DMS79 (cell line): ENCODE results near the gene IFNAR1.
A peak's percentile ranks its signal among the peaks of the same experiment; 100 is the strongest.
"Not testable (repeated sequence)": the region's sequence is repeated elsewhere in the genome, so short reads cannot be mapped to it uniquely, and the experiment has no call there.

Source experiments
- DNase-seq: peaks from one replicate; lab custom pipeline; 2025; lab: John Stamatoyannopoulos, UW

The IFNAR1 gene

DNA sequence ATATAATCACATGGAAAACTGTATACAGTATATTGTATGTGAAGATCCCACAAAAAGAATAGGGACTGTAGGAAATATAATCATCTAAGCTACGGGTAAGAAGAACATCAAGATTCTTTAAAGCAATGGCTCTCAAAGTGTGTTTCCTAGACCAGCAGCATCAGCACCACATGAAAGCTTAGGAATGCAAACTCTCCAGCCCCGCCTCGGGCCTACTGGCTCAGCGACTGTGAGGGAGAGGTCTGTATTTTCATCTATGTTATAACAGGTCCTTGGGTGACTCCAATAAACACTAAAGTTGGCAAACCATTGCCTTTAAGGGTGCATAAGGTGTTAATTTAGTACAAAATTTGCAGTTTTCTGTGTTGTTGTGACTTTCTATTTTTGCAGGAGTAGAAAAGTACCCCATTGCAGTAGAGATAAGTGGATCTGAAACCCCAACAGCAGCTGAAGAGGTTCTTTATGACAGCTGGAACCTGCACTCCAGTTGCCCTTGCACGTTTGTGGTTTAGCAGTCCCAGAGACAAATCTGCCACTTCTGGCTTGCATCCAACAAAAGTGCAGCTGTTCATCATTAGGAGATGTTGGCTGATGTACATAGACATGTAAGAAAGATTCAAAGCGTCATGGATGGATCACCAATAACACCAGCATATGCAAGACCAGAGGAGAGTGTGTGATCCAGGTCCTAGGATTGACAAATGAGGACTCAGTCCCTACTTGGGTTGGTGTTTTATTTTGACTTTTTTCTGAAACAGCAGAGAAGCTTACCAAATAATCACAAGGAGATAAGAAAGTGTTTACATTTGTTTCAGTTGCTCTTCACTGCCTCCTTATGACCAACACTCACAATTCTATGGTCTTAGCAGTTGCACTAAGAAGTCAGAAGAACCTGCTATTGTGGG, 15.9 kb upstream of the IFNAR1 start:
- DNase-seq, result peak; percentile 92

GRCh38 chr21:33309778-33310177, 15.0 kb upstream of the IFNAR1 start:
- DNase-seq, result no peak

- DNase-seq, result no peak
Measured at GRCh38 chr21:33312121-33312520, 12.6 kb upstream of the IFNAR1 start.

- no peak for DNase-seq
Measured at GRCh38 chr21:33313183-33313582, 11.6 kb upstream of the IFNAR1 start.

DNA sequence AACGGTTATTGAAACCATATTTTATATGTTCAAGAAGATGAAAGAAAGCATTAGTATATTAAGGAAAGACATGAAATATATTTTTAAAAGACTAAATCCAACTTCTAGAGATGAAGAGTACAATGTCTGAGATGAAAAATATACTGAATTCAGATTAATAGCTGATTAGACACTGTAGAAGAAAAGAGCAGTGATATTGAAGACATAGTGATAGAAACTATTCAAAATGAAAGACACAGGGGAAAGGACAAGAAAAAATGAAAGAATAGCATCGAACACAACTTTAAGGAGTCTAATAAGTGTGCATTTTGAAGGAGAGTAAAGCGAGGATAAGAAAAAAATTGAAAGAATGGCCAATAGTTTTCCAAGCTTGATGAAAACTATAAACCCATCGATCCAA, 11.2 kb upstream of the IFNAR1 start:
- no peak for DNase-seq

- no peak for DNase-seq
Measured at GRCh38 chr21:33314111-33314510, 10.7 kb upstream of the IFNAR1 start.

DNA sequence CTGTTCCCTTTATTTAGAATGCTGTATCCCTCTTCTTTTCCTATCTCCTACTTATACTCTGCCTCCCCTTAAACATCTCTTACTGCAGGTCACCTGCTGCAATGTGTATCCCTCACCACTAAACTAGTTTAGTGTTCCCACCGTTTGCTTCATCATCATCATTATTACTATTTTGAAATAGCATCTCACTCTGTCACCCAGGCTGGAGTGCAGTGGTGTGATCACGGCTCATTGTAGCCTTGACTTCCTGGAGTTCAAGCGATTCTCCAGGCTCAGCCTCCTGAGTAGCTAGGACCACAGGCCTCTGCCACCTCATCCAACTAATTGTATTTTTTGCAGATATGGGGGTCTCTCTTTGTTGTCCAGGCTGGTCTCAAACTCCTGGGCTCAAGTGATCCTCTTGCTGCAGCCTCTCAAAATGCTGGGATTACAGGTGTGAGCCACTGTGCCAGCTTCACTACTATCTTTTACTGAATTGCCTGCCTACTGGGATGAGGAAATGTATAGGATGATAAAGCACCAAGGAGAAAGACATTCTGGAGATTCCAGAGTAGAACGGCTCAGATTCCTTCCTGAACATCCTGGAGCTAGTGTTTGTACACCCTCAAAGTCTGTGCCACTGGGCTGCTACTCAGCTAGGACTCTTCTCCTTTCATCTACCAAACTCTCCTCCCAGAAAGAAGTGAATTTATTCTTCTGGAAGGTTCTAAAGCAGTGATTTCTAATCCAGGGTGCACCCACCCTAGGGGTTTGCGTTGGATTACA, 8.6 kb upstream of the IFNAR1 start:
- no peak for DNase-seq

GRCh38 chr21:33317145-33317544, 7.6 kb upstream of the IFNAR1 start:
- DNase-seq, result no peak

DNA sequence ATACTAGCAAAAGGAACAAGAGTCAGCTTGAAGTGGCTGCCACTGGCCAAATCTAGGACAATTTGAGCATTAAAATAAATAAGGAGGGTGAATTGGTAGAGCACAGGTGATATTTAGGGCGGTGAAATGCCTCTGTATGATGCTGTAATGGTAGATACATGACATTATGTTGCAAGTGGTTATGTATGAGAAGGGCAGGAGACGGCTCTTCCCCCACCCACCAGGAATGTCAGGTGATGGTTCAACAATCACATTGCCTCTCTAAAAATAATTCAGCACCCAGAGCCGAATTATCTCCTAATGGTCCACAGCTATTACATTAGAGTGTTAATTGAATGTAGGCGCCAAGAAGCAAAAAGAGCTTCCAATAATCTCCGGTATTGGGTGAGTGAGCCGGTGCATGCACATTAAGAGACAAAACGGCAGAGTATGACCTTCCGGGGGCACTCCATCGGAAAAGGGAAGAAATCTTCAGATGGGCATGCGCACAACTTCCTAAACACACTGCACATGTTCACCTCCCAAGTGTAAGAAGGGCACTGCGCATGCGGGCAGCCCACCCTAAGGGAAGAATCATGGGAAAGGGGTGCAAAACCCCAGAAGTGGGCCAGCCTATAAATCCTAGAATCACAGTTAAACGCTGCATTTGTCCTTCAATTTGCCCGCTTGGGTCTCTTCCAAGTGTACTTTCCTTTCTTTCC, 6.8 kb upstream of the IFNAR1 start:
- DNase-seq, result no peak

DNA sequence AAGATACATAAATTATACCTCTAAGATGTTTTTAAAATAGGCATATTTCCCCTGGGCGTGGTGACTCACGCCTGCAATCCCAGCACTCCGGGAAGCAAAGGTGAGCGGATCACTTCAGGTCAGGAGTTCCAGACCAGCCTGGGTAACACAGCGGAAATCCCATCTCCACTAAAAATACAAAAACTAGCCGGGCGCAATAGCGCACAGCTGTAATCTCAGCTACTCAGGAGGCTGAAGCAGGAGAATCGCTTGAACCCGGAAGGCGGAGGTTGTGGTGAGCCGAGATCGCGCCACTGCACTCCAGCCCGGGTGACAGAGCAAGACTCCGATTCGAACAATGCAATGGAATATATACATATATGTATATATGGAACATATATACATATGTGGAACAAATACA, 3.8 kb upstream of the IFNAR1 start:
- DNase-seq, result not testable (repeated sequence)

- DNase-seq, result not testable (repeated sequence)
Measured at GRCh38 chr21:33323610-33324009, 1.2 kb upstream of the IFNAR1 start.

GRCh38 chr21:33325222-33326067, 675 bp downstream of the IFNAR1 start:
- DNase-seq, result peak; percentile 59

GRCh38 chr21:33327326-33327725, 2.6 kb downstream of the IFNAR1 start:
- no peak for DNase-seq

GRCh38 chr21:33327792-33328433, 3.1 kb downstream of the IFNAR1 start:
- DNase-seq, result no peak

DNA sequence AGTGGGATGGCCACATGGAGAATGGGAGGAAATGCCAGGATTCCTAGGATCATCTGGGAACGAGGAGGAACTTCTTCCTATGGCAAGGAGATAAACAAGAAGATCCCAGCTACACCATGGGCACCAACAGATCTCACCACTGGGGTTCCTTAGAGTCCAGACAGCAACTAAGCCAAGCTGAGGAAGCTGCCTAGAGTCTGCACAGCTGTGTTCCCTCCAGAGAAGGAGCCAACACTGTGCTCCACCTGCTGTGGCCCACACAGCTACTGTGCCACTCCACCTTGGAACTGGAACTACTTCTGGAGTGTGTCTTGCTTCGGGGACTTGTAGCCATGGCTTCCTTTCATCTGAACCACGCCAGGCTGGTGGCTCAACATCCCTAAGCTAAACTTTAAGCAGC, 6.0 kb downstream of the IFNAR1 start:
- no peak for DNase-seq

DNA sequence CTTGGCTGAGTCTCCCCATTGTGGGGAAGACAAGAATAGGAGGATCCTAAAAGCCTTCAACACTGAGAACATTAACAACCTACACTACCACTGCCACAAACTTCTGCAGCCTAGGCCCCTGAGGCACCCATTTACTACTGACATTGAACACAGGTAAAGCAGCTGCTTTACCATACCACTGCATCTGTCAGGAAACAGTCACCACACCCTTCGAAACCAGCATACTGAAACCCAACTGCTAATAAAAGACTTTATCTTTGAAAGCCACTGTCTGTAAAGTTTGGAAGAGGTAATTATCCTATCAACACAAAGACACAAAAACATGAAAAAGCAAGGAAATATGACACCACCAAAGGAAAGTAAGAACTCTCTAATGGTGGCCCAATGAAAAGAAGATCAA, 7.4 kb downstream of the IFNAR1 start:
- DNase-seq, result no peak

DNA sequence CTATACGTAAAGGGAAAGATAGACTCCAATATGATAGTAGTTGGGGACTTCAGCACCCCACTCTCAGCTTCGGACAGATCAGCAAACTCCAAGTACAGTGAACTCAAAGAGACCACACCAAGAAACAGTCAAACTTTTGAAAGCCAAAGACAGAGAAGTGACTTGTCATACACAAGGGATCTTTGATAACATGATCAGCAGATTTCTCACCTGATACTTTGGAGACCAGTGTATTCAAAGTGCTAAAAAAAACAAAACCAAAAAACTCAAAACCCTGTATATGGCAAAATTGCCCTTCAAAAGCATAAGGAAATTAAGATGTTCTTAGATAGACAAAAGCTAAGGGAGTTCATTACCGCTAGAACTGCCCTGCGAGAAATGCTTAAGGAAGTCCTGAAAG, 9.4 kb downstream of the IFNAR1 start:
- no peak for DNase-seq

- no peak for DNase-seq
Measured at GRCh38 chr21:33334824-33335223, 10.1 kb downstream of the IFNAR1 start.

DNA sequence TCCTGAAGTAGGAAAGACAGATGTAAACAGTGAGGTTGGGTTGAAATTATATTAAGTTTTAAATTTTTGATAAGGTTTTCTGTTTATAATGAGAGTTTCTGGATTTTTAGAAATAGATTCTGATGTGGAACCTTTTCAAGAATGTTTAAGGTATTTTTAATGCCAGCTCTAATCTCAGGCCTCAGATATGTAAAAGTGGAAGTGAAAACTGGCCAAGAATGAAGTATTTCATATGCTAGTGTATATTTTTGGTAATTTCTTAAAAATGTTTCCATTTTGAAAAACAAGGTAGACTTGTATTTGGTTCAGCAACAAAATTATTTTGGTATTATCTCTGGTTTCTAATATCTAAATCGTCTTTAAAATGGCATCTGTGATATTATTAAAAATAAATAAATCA, 14.4 kb downstream of the IFNAR1 start:
- no peak for DNase-seq

DNA sequence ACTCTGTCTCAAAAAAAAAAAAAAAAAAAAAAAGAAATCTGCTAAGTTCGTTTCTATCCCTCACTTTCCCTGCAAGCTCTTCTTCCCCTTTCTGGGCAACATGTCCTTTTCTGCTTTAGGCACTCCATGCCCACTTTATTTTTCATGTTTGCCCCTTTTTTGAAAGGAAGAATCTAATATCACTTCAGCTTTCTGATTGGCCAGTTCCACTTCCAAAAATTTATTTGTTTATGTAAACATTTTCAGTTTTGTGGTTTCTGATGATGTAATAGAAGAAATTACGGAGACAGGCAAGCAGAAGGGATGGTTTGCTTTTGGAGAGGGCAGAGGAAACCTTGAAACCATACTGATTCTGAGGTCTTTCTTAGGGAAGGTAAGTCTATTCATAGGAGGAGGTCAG, 15.1 kb downstream of the IFNAR1 start:
- no peak for DNase-seq

- no peak for DNase-seq
Measured at GRCh38 chr21:33345751-33346238, 21.0 kb downstream of the IFNAR1 start.
